Measurements from ENCODE around the gene DBF4B. TPM values are rescaled to one million over a fixed set of nuclear protein-coding genes. Genes with fewer than 3 reads are reported as not detected.

DBF4B gene
- total and polyA plus RNA-seq, 2 of the 13 experiments (the other 11 are each of a cell fraction or from before 2014, with no cell fraction given), result 11.7 to 13.2 TPM

- POLR2A ChIA-PET, result no interaction called here
- H3K4me2 ChIP-seq (ENCODE audit: low read depth, low read length), result no peak overlapping the region
- ATAC-seq, result no peak
- CTCF ChIA-PET (ENCODE audit: low intra/inter-chr PET ratio, low total read pairs), result no interaction called here
- in situ Hi-C loops (cut with HindIII; ENCODE audit: extremely low pct_ligation_motif_present, low pct_unique_long_range_greater_than_20kb) (no loop called here), intact Hi-C loops (cut with micrococcal nuclease; ENCODE audit: unreplicated experiment) (no loop called here)
- H3K27me3 ChIP-seq (ENCODE audit: control insufficient read depth in 1 of 2, insufficient read depth in 2 of 2, low read length in 2 of 2), result peaks cover 6 to 53% of the 10 kb centered on the region in 2 experiments; a peak in 4 of 5 replicates
- 31% methylated on average over 4 of the region's 4 CpGs for whole genome bisulfite sequencing (ENCODE audit: low lambda C conversion rate)
- H3K27ac ChIP-seq (ENCODE audit: extremely low read length, insufficient read depth, low read length), result no peak overlapping the region
- H2AFZ ChIP-seq (ENCODE audit: low read length), result no peak overlapping the region
- no peaks in the 10 kb centered on the region for H3K9me3 ChIP-seq (ENCODE audit: low read length)
- TF ChIP-seq HOXD1 (CRISPR knock-in tag; IDR thresholded peaks at IDR 0.05) (no peak), ZNF878 (CRISPR knock-in tag; IDR thresholded peaks at IDR 0.05) (no peak), NAIF1 (CRISPR knock-in tag; IDR thresholded peaks at IDR 0.05; ENCODE audit: borderline replicate concordance) (no peak), CREM (IDR thresholded peaks at IDR 0.05) (no peak), CREM (CRISPR knock-in tag; IDR thresholded peaks at IDR 0.05) (no peak), NONO (IDR thresholded peaks at IDR 0.05) (no peak), NONO (CRISPR knock-in tag; conservative IDR thresholded peaks at IDR 0.05) (no peak), ZFP1 (CRISPR knock-in tag; IDR thresholded peaks at IDR 0.05) (no peak)
- DNase-seq (ENCODE audit: low spot score), result no peak
- no peak overlapping the region for H3K9ac ChIP-seq (ENCODE audit: insufficient read depth, low read depth, low read length)
- H3K4me1 ChIP-seq (ENCODE audit: insufficient read depth, low read length), result peaks cover 37% of the 10 kb centered on the region
- no peak for FAIRE-seq
- no peaks in the 10 kb centered on the region for H4K20me1 ChIP-seq (ENCODE audit: insufficient read depth, low read length)
- no peaks in the 10 kb centered on the region for H3K79me2 ChIP-seq (ENCODE audit: insufficient read depth, low read length)
- H3K36me3 ChIP-seq (replicated peaks in 1 of 2; ENCODE audit: control insufficient read depth in 1 of 2, insufficient read depth in 2 of 2, low read length in 2 of 2), result no peaks in the 10 kb centered on the region
- no TSS peak for BruUV-seq (replicated peaks)
- H3K4me3 ChIP-seq (replicated peaks in 1 of 3; ENCODE audit: insufficient read depth in 1 of 3, low read depth in 2 of 3, low read length in 3 of 3), result no peak overlapping the region
These were observed 59.0 kb downstream of the DBF4B start for GRCh38 chr17:44767493-44767892.

GRCh38 chr17:44768505-44769142 is 60.2 kb downstream of the DBF4B start:
- Histone ChIP-seq H3K27ac (ENCODE audit: extremely low read length, insufficient read depth, low read length) (no peak overlapping the region), H3K4me2 (ENCODE audit: low read depth, low read length) (no peak overlapping the region), H3K79me2 (ENCODE audit: insufficient read depth, low read length) (no peaks in the 10 kb centered on the region), H2AFZ (ENCODE audit: low read length) (no peak overlapping the region), H4K20me1 (ENCODE audit: insufficient read depth, low read length) (no peaks in the 10 kb centered on the region), H3K27me3 (ENCODE audit: control insufficient read depth in 1 of 2, insufficient read depth in 2 of 2, low read length in 2 of 2) (peaks cover 10 to 64% of the 10 kb centered on the region in 2 experiments; a peak in 4 of 5 replicates), H3K4me1 (ENCODE audit: insufficient read depth, low read length) (peaks cover 29% of the 10 kb centered on the region), H3K36me3 (replicated peaks in 1 of 2; ENCODE audit: control insufficient read depth in 1 of 2, insufficient read depth in 2 of 2, low read length in 2 of 2) (no peaks in the 10 kb centered on the region), H3K4me3 (replicated peaks in 1 of 3; ENCODE audit: insufficient read depth in 1 of 3, low read depth in 2 of 3, low read length in 3 of 3) (no peak overlapping the region), H3K9ac (ENCODE audit: insufficient read depth, low read depth, low read length) (no peak overlapping the region), H3K9me3 (ENCODE audit: low read length) (no peaks in the 10 kb centered on the region)
- WGBS (ENCODE audit: low lambda C conversion rate), result 57% methylated on average over 9 of the region's 11 CpGs
- ChIA-PET CTCF (ENCODE audit: low intra/inter-chr PET ratio, low total read pairs) (no interaction called here), POLR2A (no interaction called here)
- TF ChIP-seq ZNF572 (CRISPR knock-in tag; IDR thresholded peaks at IDR 0.05) (0 out of 2 replicates have a peak, but pooled peaks have one; percentile 24), AGO2 (optimal IDR thresholded peaks at IDR 0.05; ENCODE audit: low read depth, low read length) (no peak), ZNF788 (CRISPR knock-in tag; IDR thresholded peaks at IDR 0.05; ENCODE audit: borderline replicate concordance) (0 out of 2 replicates have a peak, but pooled peaks have one; percentile 30), PAF1 (CRISPR knock-in tag; IDR thresholded peaks at IDR 0.05) (no peak)
- BruUV-seq (replicated peaks), result no TSS peak
- ATAC-seq (no peak), FAIRE-seq (no peak), DNase-seq (ENCODE audit: low spot score) (no peak)
- in situ Hi-C loops (cut with HindIII; ENCODE audit: extremely low pct_ligation_motif_present, low pct_unique_long_range_greater_than_20kb), result no loop called here
- intact Hi-C loops (cut with micrococcal nuclease; ENCODE audit: unreplicated experiment), result no loop called here

All from HepG2 (cell line).